Colonic mucosa (tissue), 4 donors: Measurements from ENCODE around the gene ESRP2. TPM values are rescaled to one million over a fixed set of nuclear protein-coding genes. Genes with fewer than 3 reads are reported as not detected.

Source experiments
- DNase-seq: peaks from one replicate; pipeline ENCODE4 v3.0.0-alpha.2; 2020
- H3K27ac ChIP-seq: fragments of 200-600 bp; one replicate; pipeline ENCODE4 v1.8.0; 2021
- H3K27me3 ChIP-seq: fragments of 200-600 bp; one replicate; pipeline ENCODE4 v1.8.0; 2021
- H3K36me3 ChIP-seq: fragments of 200-600 bp; one replicate; pipeline ENCODE4 v1.8.0; 2021
- H3K4me1 ChIP-seq: fragments of 200-600 bp; one replicate; pipeline ENCODE4 v1.8.0; 2021; ENCODE audit warnings: mild to moderate bottlenecking
- H3K4me3 ChIP-seq: fragments of 200-600 bp; one replicate; pipeline ENCODE4 v1.8.0; 2021
- H3K9ac ChIP-seq, 2 donors: one replicate each; pipeline ENCODE4 v1.7.0; 2013; ENCODE audit warnings: control low read depth in 2 of 2, low read depth in 2 of 2, low read length in 2 of 2
- H3K9me3 ChIP-seq: fragments of 200-600 bp; one replicate; pipeline ENCODE4 v1.8.0; 2021
- CTCF ChIP-seq: fragments of 200-600 bp; IDR thresholded peaks from one replicate; pipeline ENCODE4 v1.8.0; 2022; ENCODE audit warnings: antibody characterized with exemption, mild to moderate bottlenecking
- intact Hi-C: fragments of 100-400 bp; cut with DNase I; formaldehyde crosslinking; loops from one replicate; pipeline ENCODE4 v1.14.1; 2022
- total RNA-seq, 2 donors: library from RNA; stranded (reverse); fragmentation: NEBNext Ultra II Directional in 1 of 2; extraction: Animal tissue kit (Norgen Biotek cat#: 25700) in 1 of 2; gene quantifications; one replicate each; pipeline ENCODE4 v1.2.1, GENCODE V29; 2021
- donor health status: healthy.
- donor health status: DM: no; HTN: no; CAD: no.
- donor health status: DM: no; HTN: no; CAD: no.

The ESRP2 gene
- total RNA-seq, 2 donors from 2014 or later = 76.6 to 119 TPM

DNA sequence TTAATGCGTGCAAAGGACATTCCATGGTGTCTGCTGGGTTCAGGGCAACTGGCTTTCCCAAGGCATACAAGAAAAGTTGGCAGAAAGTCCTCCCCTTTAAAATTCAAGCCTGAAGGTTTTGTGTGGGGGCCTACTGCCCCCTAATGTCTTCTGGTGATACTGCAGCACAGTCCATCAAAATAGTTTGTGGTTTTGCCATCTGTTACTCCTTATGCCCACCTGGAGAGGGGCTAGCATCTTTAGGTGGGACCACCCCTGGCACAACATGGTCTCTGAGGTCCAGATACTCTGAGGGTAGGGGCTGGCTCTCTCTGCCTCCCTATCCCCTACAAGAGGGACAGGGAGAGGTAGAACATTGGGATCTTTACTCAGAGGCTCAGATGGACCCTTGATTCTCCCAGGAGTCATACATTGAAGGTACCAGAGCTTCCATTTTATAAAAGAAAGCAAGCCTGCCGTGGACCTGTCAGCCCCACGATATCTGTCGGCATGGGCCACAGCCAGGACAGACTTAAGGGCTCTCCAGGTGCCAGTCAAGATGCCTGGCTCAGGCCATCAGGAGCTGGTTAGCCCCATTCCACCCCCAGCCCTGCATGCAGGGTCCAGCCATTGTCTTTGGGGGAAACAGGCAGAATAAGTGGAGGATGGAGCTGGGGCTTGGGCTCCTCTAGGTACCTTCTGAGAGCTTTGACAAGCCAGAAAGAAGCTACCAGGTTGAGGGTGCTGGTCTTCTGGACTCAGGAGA, 6.3 kb downstream of the ESRP2 start:
- DNase-seq = no peak
- H3K9ac ChIP-seq = no peak overlapping the region
- no peaks in the 10 kb centered on the region for H3K9me3 ChIP-seq
- H3K4me1 ChIP-seq = peaks cover 4% of the 10 kb centered on the region
- TF ChIP-seq CTCF = peak; percentile 92
- H3K4me3 ChIP-seq = no peak overlapping the region
- intact Hi-C loops = loop anchor here (5.0 to 10.0 kb wide), 2 partner anchors 137 to 235 kb away; partner anchors contain the start of gene DPEP2
- H3K27ac ChIP-seq = no peak overlapping the region
- H3K27me3 ChIP-seq = no peaks in the 10 kb centered on the region
- H3K36me3 ChIP-seq = peaks cover 4% of the 10 kb centered on the region

- intact Hi-C loops = loop anchor here (5.0 kb wide), 1 partner anchor 136 kb away; no protein-coding TSS in a partner anchor
Measured at GRCh38 chr16:68228652-68229051, 7.3 kb downstream of the ESRP2 start.

GRCh38 chr16:68227850-68228553, 7.9 kb downstream of the ESRP2 start:
- DNase-seq = no peak
- no peak for TF ChIP-seq CTCF
- intact Hi-C loops = loop anchor here (5.0 kb wide), 1 partner anchor 136 kb away; no protein-coding TSS in a partner anchor

More at GRCh38 chr16:68228652-68229051, 7.3 kb downstream of the ESRP2 start:
- no peak for TF ChIP-seq CTCF
- Histone ChIP-seq H3K27ac (no peak overlapping the region), H3K36me3 (peaks cover 4% of the 10 kb centered on the region), H3K9ac (no peak overlapping the region), H3K9me3 (no peaks in the 10 kb centered on the region), H3K27me3 (no peaks in the 10 kb centered on the region), H3K4me3 (no peak overlapping the region), H3K4me1 (peaks cover 1% of the 10 kb centered on the region)
- peak; percentile 17 for DNase-seq

GRCh38 chr16:68227183-68227793, 8.6 kb downstream of the ESRP2 start:
- no peak for TF ChIP-seq CTCF
- no peak for DNase-seq
- peak overlapping the region; percentile 3 for H3K27ac ChIP-seq
- H3K9ac ChIP-seq = peak overlapping the region in 1 of 2 donors; percentile 51
- H3K4me3 ChIP-seq = no peak overlapping the region
- H3K36me3 ChIP-seq = peaks cover 4% of the 10 kb centered on the region
- no peaks in the 10 kb centered on the region for H3K27me3 ChIP-seq
- intact Hi-C loops = loop anchor here (5.0 kb wide), 1 partner anchor 135 kb away; no protein-coding TSS in a partner anchor
- no peaks in the 10 kb centered on the region for H3K9me3 ChIP-seq
- H3K4me1 ChIP-seq = no peaks in the 10 kb centered on the region

More at GRCh38 chr16:68227850-68228553, 7.9 kb downstream of the ESRP2 start:
- Histone ChIP-seq H3K27ac (peak overlapping the region; percentile 3), H3K36me3 (peaks cover 4% of the 10 kb centered on the region), H3K4me1 (no peaks in the 10 kb centered on the region), H3K4me3 (no peak overlapping the region), H3K27me3 (no peaks in the 10 kb centered on the region), H3K9ac (peak overlapping the region in 1 of 2 donors; percentile 23), H3K9me3 (no peaks in the 10 kb centered on the region)

GRCh38 chr16:68226116-68226515, 9.8 kb downstream of the ESRP2 start:
- intact Hi-C loops = loop anchor here (5.0 kb wide), 1 partner anchor 134 kb away; no protein-coding TSS in a partner anchor
- no peaks in the 10 kb centered on the region for H3K9me3 ChIP-seq
- H3K27me3 ChIP-seq = no peaks in the 10 kb centered on the region
- no peak overlapping the region for H3K4me3 ChIP-seq
- H3K27ac ChIP-seq = no peak overlapping the region
- no peak for TF ChIP-seq CTCF
- no peak overlapping the region for H3K9ac ChIP-seq
- H3K36me3 ChIP-seq = peaks cover 4% of the 10 kb centered on the region
- no peaks in the 10 kb centered on the region for H3K4me1 ChIP-seq
- no peak for DNase-seq
